ENCODE results near the gene BTNL9.
"Not testable (repeated sequence)": the region's sequence is repeated elsewhere in the genome, so short reads cannot be mapped to it uniquely, and the experiment has no call there.

The BTNL9 gene

GRCh38 chr5:181043285-181044092, 3.4 kb downstream of the BTNL9 start:
- no peak for DNase-seq (ENCODE audit: low spot score)

- DNase-seq (ENCODE audit: low spot score), result no peak
Observed at GRCh38 chr5:181044093-181044599, 4.1 kb downstream of the BTNL9 start.

GRCh38 chr5:181044662-181045305, 4.7 kb downstream of the BTNL9 start:
- DNase-seq (ENCODE audit: low spot score), result no peak

- DNase-seq (ENCODE audit: low spot score), result no peak
Observed at GRCh38 chr5:181045316-181045715, 5.2 kb downstream of the BTNL9 start.

- DNase-seq (ENCODE audit: low spot score), result not testable (repeated sequence)
Observed at GRCh38 chr5:181045857-181046256, 5.8 kb downstream of the BTNL9 start.

GRCh38 chr5:181047288-181047687, 7.2 kb downstream of the BTNL9 start:
- no peak for DNase-seq (ENCODE audit: low spot score)

- DNase-seq (ENCODE audit: low spot score), result no peak
Observed at GRCh38 chr5:181047921-181048320, 7.9 kb downstream of the BTNL9 start.

- DNase-seq (ENCODE audit: low spot score), result no peak
Observed at GRCh38 chr5:181050016-181050415, 9.9 kb downstream of the BTNL9 start.

- DNase-seq (ENCODE audit: low spot score), result no peak
Observed at GRCh38 chr5:181051841-181052671, 12.0 kb downstream of the BTNL9 start.

GRCh38 chr5:181052672-181053487, 12.8 kb downstream of the BTNL9 start:
- peak; percentile 14 for DNase-seq (ENCODE audit: low spot score)

GRCh38 chr5:181053488-181054121, 13.5 kb downstream of the BTNL9 start:
- no peak for DNase-seq (ENCODE audit: low spot score)

GRCh38 chr5:181054138-181054537, 14.1 kb downstream of the BTNL9 start:
- no peak for DNase-seq (ENCODE audit: low spot score)

- DNase-seq (ENCODE audit: low spot score), result no peak
Observed at GRCh38 chr5:181054871-181055459, 14.9 kb downstream of the BTNL9 start.

GRCh38 chr5:181056431-181056830, 16.4 kb downstream of the BTNL9 start:
- no peak for DNase-seq (ENCODE audit: low spot score)

GRCh38 chr5:181058321-181058720, 18.3 kb downstream of the BTNL9 start:
- no peak for DNase-seq (ENCODE audit: low spot score)

- no peak for DNase-seq (ENCODE audit: low spot score)
Observed at GRCh38 chr5:181058786-181059296, 18.8 kb downstream of the BTNL9 start.

GRCh38 chr5:181059297-181060230, 19.5 kb downstream of the BTNL9 start:
- DNase-seq (ENCODE audit: low spot score), result no peak

- DNase-seq (ENCODE audit: low spot score), result no peak
Observed at GRCh38 chr5:181060231-181060590, 20.1 kb downstream of the BTNL9 start.

GRCh38 chr5:181060924-181061323, 20.9 kb downstream of the BTNL9 start:
- no peak for DNase-seq (ENCODE audit: low spot score)
